NCI-H146 (cell line): ENCODE measurements around the gene SYK.
"Not testable (repeated sequence)": the region's sequence is repeated elsewhere in the genome, so short reads cannot be mapped to it uniquely, and the experiment has no call there.

Source experiments
- DNase-seq: peaks from one replicate; lab custom pipeline; 2025; lab: John Stamatoyannopoulos, UW

The SYK gene

DNA sequence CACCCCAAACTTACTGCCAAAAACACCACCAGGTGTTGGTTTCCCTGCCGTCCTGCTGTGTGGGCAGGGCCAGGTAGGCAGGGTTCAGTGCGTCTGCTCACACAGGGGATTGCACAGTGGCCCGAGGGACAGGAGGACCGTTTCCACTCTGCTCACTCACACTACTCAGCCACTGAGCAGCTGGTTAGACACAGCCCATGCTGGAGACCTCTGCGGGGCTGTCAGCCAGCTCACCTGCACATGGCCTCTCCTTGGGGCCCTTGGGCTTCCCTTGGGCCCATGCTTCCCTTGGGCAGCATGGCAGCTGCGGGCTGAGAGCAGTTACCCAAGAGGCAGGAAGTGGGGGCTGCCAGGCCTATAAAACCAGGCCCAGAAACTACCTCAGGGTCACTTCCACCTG is 79.0 kb downstream of the SYK start:
- DNase-seq = no peak

- no peak for DNase-seq
Observed at GRCh38 chr9:90881648-90882047, 80.0 kb downstream of the SYK start.

DNA sequence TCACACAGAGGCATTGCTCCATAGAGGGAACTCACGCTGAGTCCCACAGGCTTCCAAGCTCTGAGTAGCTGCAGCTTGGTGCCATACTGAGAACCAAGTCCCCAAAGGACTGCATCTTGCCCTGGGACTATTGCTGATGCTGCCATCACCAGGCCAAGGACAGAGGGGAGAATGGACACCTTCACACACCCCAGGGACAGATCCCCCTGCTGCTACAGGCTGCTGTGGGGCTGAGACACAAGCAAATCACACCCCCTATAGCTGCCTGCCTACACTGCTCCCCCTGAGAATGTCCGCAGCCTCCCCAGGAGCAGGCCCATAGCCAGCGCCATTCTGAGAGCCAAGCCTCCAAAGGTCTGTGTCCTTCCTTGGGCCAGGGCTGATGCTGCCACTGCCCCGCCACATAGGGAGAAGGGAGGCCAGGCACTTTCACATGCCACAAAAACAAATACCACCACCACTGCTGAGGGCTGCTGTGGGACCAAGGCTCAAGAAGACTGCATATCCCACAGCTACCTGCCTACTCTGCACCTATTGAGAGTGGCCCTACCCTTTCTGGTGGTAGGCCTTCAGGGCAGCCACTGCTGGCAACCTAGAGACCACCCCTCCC is 81.5 kb downstream of the SYK start:
- DNase-seq = no peak

- DNase-seq = no peak
Observed at GRCh38 chr9:90883661-90884060, 82.0 kb downstream of the SYK start.

DNA sequence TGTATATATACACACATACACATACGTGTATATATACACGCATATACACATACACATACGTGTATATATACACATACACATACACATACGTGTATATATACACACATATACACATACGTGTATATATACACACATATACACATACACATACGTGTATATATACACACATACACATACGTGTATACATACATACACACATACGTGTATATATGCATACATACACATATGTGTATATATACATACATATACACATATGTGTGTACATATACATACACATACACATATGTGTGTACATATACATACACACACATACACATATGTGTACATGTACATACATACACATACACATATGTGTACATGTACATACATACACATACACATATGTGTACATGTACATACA is 82.6 kb downstream of the SYK start:
- no peak for DNase-seq

- not testable (repeated sequence) for DNase-seq
Observed at GRCh38 chr9:90886868-90887267, 85.2 kb downstream of the SYK start.

DNA sequence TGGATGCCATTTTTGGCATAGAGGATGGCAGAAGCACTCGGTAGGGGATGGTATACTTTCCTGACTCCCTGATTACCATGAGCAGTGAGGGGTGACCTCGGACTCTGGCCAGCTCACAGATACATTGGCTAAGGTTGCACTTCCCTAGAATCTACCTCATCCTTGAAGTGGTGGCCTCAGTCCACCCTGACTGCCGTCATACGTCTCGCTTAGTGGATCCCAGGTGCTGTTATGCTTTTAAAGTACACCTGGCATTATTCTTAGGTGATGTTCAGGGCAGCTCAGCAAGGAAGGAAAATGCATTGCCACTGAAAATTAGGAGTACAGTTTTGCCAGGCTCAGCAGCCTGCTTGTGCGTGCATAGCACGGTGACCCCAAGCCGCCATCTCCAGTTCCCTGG is 87.3 kb downstream of the SYK start:
- no peak for DNase-seq

GRCh38 chr9:90890146-90890810 is 88.7 kb downstream of the SYK start:
- DNase-seq = no peak

DNA sequence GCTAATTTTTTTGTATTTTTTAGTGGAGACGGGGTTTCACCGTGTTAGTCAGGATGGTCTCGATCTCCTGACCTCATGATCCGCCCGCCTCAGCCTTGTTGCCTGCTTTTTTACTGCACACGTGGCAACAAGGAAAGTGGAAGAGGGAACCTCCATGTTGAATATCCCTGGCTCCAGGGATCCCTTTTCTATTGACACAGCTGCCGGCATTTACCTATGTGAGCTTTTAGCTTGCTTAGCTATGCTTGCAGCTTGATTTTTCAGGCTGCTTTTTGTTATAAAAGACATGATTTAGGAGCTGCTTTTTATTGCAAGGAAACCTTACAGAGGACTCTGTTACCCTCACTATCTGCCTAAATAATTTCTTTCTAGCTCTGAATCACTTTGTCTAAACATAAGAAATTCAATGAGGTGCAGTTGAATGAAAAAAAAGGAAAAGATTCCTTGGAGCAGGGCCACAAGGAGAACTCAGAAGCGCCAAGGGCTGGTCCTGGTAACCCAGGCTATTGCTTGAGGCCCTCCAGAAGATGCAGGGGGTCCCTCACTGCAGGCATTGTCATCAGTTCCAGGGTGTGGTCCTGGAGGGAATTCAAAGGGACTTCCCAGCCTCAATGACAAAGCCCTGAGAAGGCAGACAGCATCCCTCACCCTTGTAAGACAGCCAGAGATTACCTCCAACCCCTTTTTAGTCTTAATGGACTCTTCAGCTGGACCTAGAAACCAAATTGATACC is 89.9 kb downstream of the SYK start:
- peak; percentile 89 for DNase-seq

DNA sequence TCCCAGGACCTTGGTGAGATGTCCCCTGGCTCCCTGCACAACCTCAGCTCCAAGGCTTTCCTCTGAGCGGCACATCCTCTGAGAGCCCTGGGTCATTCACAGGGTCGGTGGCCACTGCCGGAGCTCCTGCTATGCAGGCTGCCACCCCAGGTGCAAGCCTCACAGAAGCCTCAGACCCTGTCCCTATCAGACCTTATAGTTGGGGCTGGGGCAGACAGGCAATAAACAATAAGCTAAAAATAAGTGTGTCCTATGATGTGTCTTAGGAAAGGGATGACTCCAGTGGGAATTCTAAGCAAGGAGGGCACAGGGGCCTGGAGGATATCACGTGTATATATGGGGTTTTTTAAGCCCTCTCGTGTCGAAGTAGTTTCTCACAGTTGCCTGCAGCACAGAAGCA is 91.3 kb downstream of the SYK start:
- no peak for DNase-seq

DNA sequence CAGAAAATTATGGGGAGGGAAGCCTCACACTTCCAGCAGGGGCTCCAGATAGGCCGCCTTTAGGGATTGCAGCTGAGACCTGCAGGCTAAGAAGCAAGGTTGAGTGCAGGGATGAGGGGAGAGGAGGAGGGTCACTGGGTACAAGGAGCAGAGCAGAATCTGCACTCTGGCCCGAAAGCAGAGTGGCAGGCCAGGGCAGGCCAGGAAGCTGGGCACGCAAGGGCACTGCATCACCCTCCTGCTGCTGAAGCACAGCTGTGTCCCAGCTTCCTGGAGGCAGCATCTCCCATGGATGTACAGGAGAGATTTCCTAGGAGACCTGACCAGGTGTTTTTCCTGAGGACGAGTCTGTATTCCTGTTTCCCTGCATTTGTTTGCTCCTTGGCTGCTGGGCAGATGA is 92.1 kb downstream of the SYK start:
- no peak for DNase-seq

DNA sequence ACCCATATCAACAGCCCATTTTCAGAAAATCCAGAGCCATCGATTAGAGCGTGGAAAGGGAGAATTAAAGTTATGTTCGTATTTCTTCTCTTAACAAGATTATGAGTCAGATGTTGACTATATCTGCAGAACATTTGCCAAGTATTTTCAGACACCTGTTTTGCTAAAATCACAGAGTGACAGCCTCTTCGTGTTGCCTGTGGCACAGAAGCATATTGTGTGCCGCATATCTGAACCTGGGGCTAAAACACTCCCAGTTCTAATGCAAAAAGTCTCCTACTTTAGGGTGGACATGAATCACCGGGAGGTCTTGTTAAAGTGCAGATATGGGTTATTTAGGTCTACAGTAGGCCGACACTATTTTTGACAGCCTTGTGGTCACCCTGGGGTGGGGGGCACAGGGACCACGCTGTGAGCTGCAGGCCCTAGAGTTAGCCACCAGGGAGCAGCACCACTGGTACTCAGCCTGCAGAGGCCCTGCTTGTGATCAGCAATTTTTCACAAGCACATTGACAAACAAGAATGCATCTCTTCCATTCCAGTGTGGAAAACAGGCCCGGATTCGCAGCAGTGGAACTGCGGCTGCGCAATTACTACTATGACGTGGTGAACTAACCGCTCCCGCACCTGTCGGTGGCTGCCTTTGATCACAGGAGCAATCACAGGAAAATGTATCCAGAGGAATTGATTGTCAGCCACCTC is 93.5 kb downstream of the SYK start:
- DNase-seq = no peak

- no peak for DNase-seq
Observed at GRCh38 chr9:90895786-90896185, 94.2 kb downstream of the SYK start.

DNA sequence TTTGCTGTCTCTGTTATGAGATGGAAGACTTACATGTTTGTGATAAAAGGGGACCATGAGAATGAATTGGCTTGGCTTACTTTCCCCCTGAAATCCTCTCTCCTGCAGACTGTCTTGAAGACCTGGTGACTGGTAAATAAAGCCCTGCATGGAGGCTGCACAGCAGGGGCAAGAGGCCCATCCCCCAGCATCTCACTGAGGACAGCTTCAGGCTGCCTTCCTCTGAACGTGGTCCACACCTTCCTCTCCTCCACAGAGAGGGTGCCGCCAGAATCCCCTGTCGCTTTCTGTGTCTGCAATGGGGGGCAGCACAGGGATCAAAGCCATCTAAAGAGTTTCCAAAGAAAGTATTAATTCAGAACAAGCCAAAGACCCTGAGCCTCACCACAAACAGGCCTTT is 94.6 kb downstream of the SYK start:
- no peak for DNase-seq

GRCh38 chr9:90898228-90898627 is 96.6 kb downstream of the SYK start:
- no peak for DNase-seq

DNA sequence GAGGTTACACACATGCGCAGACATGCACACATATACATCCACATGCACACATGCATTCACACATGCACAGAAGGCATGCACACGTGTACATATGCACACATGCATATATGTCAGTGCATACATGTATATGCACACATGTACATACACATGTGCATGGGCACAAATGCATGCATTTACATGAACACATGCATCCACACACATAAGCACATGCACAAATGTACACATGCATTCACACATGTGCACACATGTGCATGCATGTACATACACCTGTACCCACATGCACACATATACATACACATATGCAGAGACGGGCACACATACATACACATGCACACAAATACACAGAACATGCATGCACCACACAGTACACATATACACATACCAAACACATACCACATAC is 97.7 kb downstream of the SYK start:
- DNase-seq = no peak

DNA sequence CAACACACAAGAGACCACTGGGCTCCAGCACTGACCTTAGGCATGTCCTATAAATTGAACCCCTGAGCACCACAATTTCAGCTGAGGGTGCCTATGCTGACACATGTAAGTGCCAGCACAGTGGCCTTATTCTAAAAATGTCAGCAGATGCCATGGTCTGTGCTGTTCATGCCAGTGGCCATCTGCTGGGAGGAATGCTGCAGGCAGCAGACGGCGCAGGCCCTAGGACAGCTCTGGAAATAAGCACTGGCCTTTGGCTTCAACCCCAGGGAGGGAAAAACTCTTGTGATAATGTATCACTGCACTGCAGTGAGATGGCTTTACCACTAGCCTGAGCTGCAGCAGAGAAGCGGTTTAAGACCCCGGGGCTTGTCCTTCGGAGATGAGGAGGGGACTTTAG is 98.5 kb downstream of the SYK start:
- DNase-seq = no peak

GRCh38 chr9:90901933-90902332 is 100.3 kb downstream of the SYK start:
- no peak for DNase-seq

DNA sequence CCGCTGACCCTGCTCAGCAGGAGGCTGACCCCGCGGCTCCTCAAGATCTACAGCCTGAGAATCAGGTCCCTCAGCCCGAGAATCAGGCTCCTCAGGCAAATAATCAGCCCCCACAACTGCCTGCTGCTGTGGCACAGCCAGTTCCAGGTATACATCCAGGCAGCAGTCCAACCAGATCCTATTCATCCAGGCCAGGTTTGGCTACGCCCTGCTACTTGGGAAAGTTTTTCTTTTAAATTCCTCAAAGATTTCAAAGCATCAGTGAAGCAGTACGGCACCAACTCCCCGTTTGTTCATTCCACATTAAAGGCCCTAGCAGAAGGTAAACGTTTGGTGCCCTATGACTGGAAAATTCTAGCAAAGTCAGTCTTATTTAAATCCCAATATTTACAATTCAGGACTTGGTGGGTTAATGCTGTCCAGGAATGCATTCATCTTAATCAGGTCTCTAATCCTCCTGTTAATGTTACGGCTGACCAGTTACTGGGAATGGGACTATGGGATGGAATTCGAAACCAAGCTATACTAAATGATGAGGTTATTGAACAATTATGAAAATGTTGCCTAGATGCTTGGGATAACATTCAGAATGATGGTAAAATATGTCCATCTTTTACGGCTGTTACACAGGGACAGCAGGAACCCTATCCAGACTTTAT is 102.3 kb downstream of the SYK start:
- no peak for DNase-seq

DNA sequence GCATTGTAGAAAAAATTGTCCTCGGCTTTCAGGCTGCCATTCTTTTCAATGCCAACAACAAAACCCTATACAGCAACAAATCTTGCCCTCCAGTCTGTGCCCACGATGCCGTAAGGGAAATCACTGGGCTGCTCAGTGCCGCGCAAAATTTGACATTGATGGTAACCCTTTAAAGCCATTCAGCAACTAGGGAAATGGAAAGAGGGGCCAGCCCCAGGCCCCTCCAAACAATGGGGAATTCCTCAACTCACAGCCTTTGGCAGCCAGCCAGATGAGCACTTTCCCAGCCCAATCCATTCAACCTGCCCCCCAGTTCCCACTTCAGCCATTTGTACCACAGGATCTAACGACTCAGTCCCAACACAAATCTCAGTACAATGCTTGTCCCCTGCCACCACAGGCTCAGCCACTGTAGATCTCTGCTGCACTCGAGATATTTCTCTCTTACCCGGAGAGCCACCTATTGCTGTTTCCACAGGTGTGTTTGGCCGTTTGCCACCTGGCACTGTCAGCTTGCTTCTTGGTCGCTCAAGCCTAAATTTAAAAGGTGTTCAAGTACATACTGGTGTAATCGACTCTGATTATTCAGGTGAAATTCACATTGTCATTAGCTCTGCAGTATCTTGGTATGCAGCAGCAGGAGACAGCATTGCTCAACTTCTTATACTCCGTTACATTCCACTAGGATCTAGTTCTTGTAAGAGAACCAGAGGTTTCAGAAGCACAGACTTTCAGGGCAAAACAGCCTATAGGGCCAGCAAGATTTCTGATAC is 103.3 kb downstream of the SYK start:
- DNase-seq = no peak

GRCh38 chr9:90905822-90906221 is 104.2 kb downstream of the SYK start:
- DNase-seq = no peak
